Right forelimb (tissue), 1 donor: ENCODE data around the gene ZNF423.
A peak's percentile ranks its signal among the peaks of the same experiment; 100 is the strongest.

ENCODE experiments used
- DNase-seq: peaks from one replicate; pipeline ENCODE4 v3.0.0-alpha.2; 2018

Gene ZNF423

GRCh38 chr16:49545243-49545642, 310.7 kb downstream of the ZNF423 start:
- no peak for DNase-seq

GRCh38 chr16:49544828-49545227, 311.1 kb downstream of the ZNF423 start:
- DNase-seq = no peak

GRCh38 chr16:49543631-49543946, 312.3 kb downstream of the ZNF423 start:
- DNase-seq = no peak

GRCh38 chr16:49542946-49543630, 312.8 kb downstream of the ZNF423 start:
- no peak for DNase-seq

GRCh38 chr16:49542391-49542891, 313.5 kb downstream of the ZNF423 start:
- no peak for DNase-seq

- no peak for DNase-seq
These were observed 315.1 kb downstream of the ZNF423 start for GRCh38 chr16:49540836-49541235.

- DNase-seq = no peak
These were observed 316.2 kb downstream of the ZNF423 start for GRCh38 chr16:49539758-49540157.

GRCh38 chr16:49537924-49538459, 317.9 kb downstream of the ZNF423 start:
- no peak for DNase-seq

GRCh38 chr16:49534901-49535610, 320.9 kb downstream of the ZNF423 start:
- no peak for DNase-seq

GRCh38 chr16:49533422-49533821, 322.5 kb downstream of the ZNF423 start:
- DNase-seq = no peak

- DNase-seq = no peak
These were observed 323.0 kb downstream of the ZNF423 start for GRCh38 chr16:49532873-49533272.

- DNase-seq = no peak
These were observed 323.7 kb downstream of the ZNF423 start for GRCh38 chr16:49531931-49532840.

- no peak for DNase-seq
These were observed 324.5 kb downstream of the ZNF423 start for GRCh38 chr16:49531425-49531824.

- DNase-seq = no peak
These were observed 325.4 kb downstream of the ZNF423 start for GRCh38 chr16:49530427-49530970.

GRCh38 chr16:49529411-49530045, 326.4 kb downstream of the ZNF423 start:
- DNase-seq = no peak

GRCh38 chr16:49528866-49529288, 327.0 kb downstream of the ZNF423 start:
- no peak for DNase-seq

GRCh38 chr16:49528060-49528865, 327.6 kb downstream of the ZNF423 start:
- DNase-seq = peak; percentile 57

- DNase-seq = no peak
These were observed 328.3 kb downstream of the ZNF423 start for GRCh38 chr16:49527611-49528010.

GRCh38 chr16:49526860-49527365, 329.0 kb downstream of the ZNF423 start:
- DNase-seq = no peak

- no peak for DNase-seq
These were observed 331.0 kb downstream of the ZNF423 start for GRCh38 chr16:49524947-49525315.
